ENCODE results near the gene RXRA. TPM values are rescaled to one million over a fixed set of nuclear protein-coding genes. Genes with fewer than 3 reads are reported as not detected.

The RXRA gene
- total RNA-seq, 1 donor from 2014 or later: 33.4 TPM

DNA sequence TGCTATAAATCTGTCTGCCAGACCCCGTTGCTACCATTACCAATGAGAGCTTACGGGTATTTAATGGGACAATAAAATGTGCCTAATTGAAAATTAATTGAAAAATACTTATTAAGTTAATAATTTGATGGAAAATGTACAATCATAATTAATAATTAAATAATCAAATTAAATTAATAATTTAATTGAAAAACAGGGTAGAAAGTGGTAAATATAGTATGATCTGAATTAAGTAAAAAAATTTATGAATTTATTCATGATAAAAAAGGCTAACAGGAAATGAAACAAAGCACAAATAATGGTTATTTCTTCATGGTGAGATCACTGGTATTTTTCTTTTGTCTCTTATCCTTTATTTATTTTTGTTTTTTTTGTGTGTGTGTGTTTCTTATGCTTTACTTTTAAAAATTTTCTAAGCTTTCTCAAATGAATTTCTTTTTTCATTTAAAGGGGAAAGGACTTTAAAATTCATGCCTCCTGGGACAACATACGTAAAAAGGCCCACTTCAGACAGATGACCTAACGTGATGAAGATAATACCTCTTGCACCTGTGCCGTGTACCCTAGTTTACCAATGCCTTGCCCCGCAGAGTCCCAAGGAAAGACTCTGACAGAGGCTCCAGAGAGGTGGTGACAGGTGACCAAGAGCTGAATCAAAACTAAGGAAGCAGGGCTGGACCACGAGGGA, 24.0 kb upstream of the RXRA start:
- TF ChIP-seq, protein P1, sequence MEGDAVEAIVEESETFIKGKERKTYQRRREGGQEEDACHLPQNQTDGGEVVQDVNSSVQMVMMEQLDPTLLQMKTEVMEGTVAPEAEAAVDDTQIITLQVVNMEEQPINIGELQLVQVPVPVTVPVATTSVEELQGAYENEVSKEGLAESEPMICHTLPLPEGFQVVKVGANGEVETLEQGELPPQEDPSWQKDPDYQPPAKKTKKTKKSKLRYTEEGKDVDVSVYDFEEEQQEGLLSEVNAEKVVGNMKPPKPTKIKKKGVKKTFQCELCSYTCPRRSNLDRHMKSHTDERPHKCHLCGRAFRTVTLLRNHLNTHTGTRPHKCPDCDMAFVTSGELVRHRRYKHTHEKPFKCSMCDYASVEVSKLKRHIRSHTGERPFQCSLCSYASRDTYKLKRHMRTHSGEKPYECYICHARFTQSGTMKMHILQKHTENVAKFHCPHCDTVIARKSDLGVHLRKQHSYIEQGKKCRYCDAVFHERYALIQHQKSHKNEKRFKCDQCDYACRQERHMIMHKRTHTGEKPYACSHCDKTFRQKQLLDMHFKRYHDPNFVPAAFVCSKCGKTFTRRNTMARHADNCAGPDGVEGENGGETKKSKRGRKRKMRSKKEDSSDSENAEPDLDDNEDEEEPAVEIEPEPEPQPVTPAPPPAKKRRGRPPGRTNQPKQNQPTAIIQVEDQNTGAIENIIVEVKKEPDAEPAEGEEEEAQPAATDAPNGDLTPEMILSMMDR (IDR thresholded peaks at IDR 0.05; ENCODE audit: insufficient read depth, low read depth, low read length): no peak
- no peak for TF ChIP-seq EZH2 (IDR thresholded peaks at IDR 0.05; ENCODE audit: insufficient read depth, low read length)
- no peak for FAIRE-seq
- H3K4me1 Mint-ChIP-seq (ENCODE audit: low read depth, unreplicated experiment): peaks cover 3% of the 10 kb centered on the region
- H3K36me3 ChIP-seq (ENCODE audit: insufficient read depth, low read length): no peaks in the 10 kb centered on the region
- H3K4me2 ChIP-seq (ENCODE audit: low read length): no peak overlapping the region
- H3K9ac ChIP-seq (ENCODE audit: low read length): no peak overlapping the region
- no peak overlapping the region for H2AFZ ChIP-seq (ENCODE audit: low read depth, low read length)
- DNase-seq (ENCODE audit: low read depth): no peak
- H3K27ac Mint-ChIP-seq (ENCODE audit: unreplicated experiment): no peak overlapping the region
- H3K79me2 ChIP-seq (ENCODE audit: insufficient read depth, low read length): no peaks in the 10 kb centered on the region
- H3K27me3 ChIP-seq (ENCODE audit: insufficient read depth, low read length): peaks cover 19% of the 10 kb centered on the region
- no peak overlapping the region for H3K4me3 Mint-ChIP-seq (ENCODE audit: unreplicated experiment)
- no peaks in the 10 kb centered on the region for H3K4me1 ChIP-seq (ENCODE audit: insufficient read depth, low read length)
- H4K20me1 ChIP-seq (ENCODE audit: insufficient read depth, low read length): no peaks in the 10 kb centered on the region
- peaks cover 10% of the 10 kb centered on the region for H3K9me3 Mint-ChIP-seq (ENCODE audit: unreplicated experiment)
- H3K27me3 Mint-ChIP-seq (ENCODE audit: low read depth, unreplicated experiment): peaks cover 30% of the 10 kb centered on the region
- H3K4me3 ChIP-seq (ENCODE audit: insufficient read depth, low read depth, low read length): no peak overlapping the region
- H3K36me3 Mint-ChIP-seq (ENCODE audit: low read depth, unreplicated experiment): no peaks in the 10 kb centered on the region
- no peak overlapping the region for H3K27ac ChIP-seq (ENCODE audit: low read depth, low read length)
- peaks cover 6% of the 10 kb centered on the region for H3K9me3 ChIP-seq (ENCODE audit: insufficient read depth, low read depth, low read length)

DNA sequence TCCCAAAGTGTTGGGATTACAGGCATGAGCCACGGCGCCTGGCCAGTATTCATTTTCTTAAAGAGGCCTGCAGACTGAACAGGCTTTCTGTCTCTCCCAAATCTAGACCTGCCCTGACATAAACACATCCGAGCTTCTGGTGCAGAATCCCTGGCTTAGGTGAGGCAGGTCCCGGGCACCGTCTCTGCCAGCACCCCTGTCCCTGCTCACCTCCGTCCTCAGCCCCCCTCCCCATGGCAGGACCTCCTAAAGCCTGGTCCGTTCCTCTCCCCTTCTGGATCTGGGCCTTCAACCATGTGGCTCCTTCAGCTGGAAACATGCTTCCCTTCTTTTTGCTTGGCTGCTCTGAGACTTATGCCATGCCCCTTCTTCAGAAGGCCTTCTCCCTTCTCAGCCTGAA, 22.7 kb upstream of the RXRA start:
- no peak for DNase-seq (ENCODE audit: low read depth)
- Histone ChIP-seq H3K27ac (ENCODE audit: low read depth, low read length) (no peak overlapping the region), H3K9me3 (ENCODE audit: insufficient read depth, low read depth, low read length) (peaks cover 6% of the 10 kb centered on the region), H3K79me2 (ENCODE audit: insufficient read depth, low read length) (no peaks in the 10 kb centered on the region), H3K27me3 (ENCODE audit: insufficient read depth, low read length) (peaks cover 18% of the 10 kb centered on the region), H3K9ac (ENCODE audit: low read length) (no peak overlapping the region), H4K20me1 (ENCODE audit: insufficient read depth, low read length) (no peaks in the 10 kb centered on the region), H2AFZ (ENCODE audit: low read depth, low read length) (no peak overlapping the region), H3K4me3 (ENCODE audit: insufficient read depth, low read depth, low read length) (no peak overlapping the region), H3K36me3 (ENCODE audit: insufficient read depth, low read length) (no peaks in the 10 kb centered on the region), H3K4me1 (ENCODE audit: insufficient read depth, low read length) (no peaks in the 10 kb centered on the region), H3K4me2 (ENCODE audit: low read length) (no peak overlapping the region)
- Mint-ChIP-seq H3K27ac (ENCODE audit: unreplicated experiment) (no peak overlapping the region), H3K4me3 (ENCODE audit: unreplicated experiment) (no peak overlapping the region), H3K36me3 (ENCODE audit: low read depth, unreplicated experiment) (no peaks in the 10 kb centered on the region), H3K4me1 (ENCODE audit: low read depth, unreplicated experiment) (peaks cover 3% of the 10 kb centered on the region), H3K9me3 (ENCODE audit: unreplicated experiment) (peaks cover 12% of the 10 kb centered on the region), H3K27me3 (ENCODE audit: low read depth, unreplicated experiment) (peaks cover 32% of the 10 kb centered on the region)
- TF ChIP-seq, protein P1 (IDR thresholded peaks at IDR 0.05; ENCODE audit: insufficient read depth, low read depth, low read length): no peak
- no peak for TF ChIP-seq EZH2 (IDR thresholded peaks at IDR 0.05; ENCODE audit: insufficient read depth, low read length)
- no peak for FAIRE-seq

DNA sequence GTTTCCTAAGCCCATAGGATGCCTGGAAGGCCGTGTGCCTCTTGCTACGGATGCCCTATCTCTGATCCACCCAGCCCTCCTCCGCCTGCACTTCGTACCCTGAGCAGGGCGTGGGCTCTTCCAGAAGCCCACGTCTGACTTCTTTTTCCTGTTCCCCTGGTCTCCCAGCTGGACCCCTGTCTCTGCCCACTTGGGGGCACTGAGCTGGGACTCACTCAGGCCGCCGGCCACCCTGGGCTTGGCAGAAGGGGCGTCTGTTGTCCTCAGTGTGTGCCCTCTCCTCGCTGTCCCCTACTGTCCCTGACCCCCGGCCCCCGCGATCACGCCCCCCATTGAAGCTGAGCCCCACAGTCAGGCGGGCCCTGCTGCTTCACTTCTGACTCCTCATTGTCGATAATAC, 22.0 kb upstream of the RXRA start:
- peaks cover 3% of the 10 kb centered on the region for H3K4me1 Mint-ChIP-seq (ENCODE audit: low read depth, unreplicated experiment)
- Histone ChIP-seq H3K27me3 (ENCODE audit: insufficient read depth, low read length) (peaks cover 13% of the 10 kb centered on the region), H2AFZ (ENCODE audit: low read depth, low read length) (no peak overlapping the region), H3K36me3 (ENCODE audit: insufficient read depth, low read length) (no peaks in the 10 kb centered on the region), H3K4me3 (ENCODE audit: insufficient read depth, low read depth, low read length) (no peak overlapping the region), H3K27ac (ENCODE audit: low read depth, low read length) (no peak overlapping the region), H3K4me1 (ENCODE audit: insufficient read depth, low read length) (no peaks in the 10 kb centered on the region), H4K20me1 (ENCODE audit: insufficient read depth, low read length) (no peaks in the 10 kb centered on the region), H3K4me2 (ENCODE audit: low read length) (no peak overlapping the region), H3K79me2 (ENCODE audit: insufficient read depth, low read length) (no peaks in the 10 kb centered on the region), H3K9me3 (ENCODE audit: insufficient read depth, low read depth, low read length) (peaks cover 6% of the 10 kb centered on the region), H3K9ac (ENCODE audit: low read length) (no peak overlapping the region)
- no peak for FAIRE-seq
- H3K27ac Mint-ChIP-seq (ENCODE audit: unreplicated experiment): no peak overlapping the region
- DNase-seq (ENCODE audit: low read depth): no peak
- peaks cover 7% of the 10 kb centered on the region for H3K9me3 Mint-ChIP-seq (ENCODE audit: unreplicated experiment)
- TF ChIP-seq EZH2 (IDR thresholded peaks at IDR 0.05; ENCODE audit: insufficient read depth, low read length): no peak
- TF ChIP-seq, protein P1 (IDR thresholded peaks at IDR 0.05; ENCODE audit: insufficient read depth, low read depth, low read length): no peak
- H3K27me3 Mint-ChIP-seq (ENCODE audit: low read depth, unreplicated experiment): peaks cover 27% of the 10 kb centered on the region
- no peak overlapping the region for H3K4me3 Mint-ChIP-seq (ENCODE audit: unreplicated experiment)
- H3K36me3 Mint-ChIP-seq (ENCODE audit: low read depth, unreplicated experiment): no peaks in the 10 kb centered on the region

Measured in astrocyte (in vitro differentiated cells and primary cell).